Brain microvascular endothelial cell (primary cell): Measurements from ENCODE around the gene SFSWAP.

ENCODE experiments used
- DNase-seq: peaks from one replicate; pipeline ENCODE4 v3.0.0-alpha.2; 2020
- H3K27ac ChIP-seq: fragments of 250-450 bp; sonication (Bioruptor Pico); 2 replicates; pipeline ENCODE4 v1.5.1; 2020; ENCODE audit warnings: mild to moderate bottlenecking, moderate library complexity
- H3K27me3 ChIP-seq: fragments of 250-450 bp; sonication (Bioruptor Pico); replicated peaks from 2 replicates; pipeline ENCODE4 v1.5.1; 2020; ENCODE audit warnings: mild to moderate bottlenecking
- H3K36me3 ChIP-seq: fragments of 250-450 bp; sonication (Bioruptor Pico); replicated peaks from 2 replicates; pipeline ENCODE4 v1.5.1; 2020; ENCODE audit warnings: mild to moderate bottlenecking
- H3K4me3 ChIP-seq: 2 replicates; pipeline ENCODE4 v1.5.1; 2011; ENCODE audit warnings: low read depth, mild to moderate bottlenecking, control low read depth, low read length, moderate library complexity
- in situ Hi-C: cut with HindIII; loops from 2 replicates; pipeline ENCODE4 v1.10.0; 2017; ENCODE audit warnings: low sequenced_read_pairs, low pct_ligation_motif_present
- TF ChIP-seq, protein P1 (sequence below): IDR thresholded peaks from 2 replicates; pipeline ENCODE4 v1.5.1; 2011; ENCODE audit warnings: low read depth, mild to moderate bottlenecking, moderate library complexity, low read length, control low read depth, inconsistent platforms; ENCODE audit errors: missing control alignments

The SFSWAP gene

DNA sequence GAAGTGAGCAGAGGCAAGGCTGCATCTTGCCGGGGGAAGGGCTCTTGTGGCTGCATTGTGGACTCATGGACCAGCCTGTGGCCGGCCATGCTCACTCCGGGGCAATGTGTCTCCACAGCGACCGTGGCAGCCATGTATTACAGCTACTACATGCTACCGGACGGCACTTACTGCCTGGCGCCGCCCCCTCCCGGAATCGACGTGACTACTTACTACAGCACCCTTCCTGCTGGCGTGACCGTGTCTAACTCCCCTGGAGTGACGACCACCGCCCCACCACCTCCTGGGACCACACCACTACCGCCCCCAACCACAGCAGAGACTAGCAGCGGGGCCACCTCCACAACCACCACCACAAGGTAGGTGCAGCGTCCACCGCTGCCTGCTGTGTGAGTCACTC lies 42.1 kb downstream of the SFSWAP start:
- in situ Hi-C loops, result no loop called here
- H3K27ac ChIP-seq, result no peak overlapping the region
- TF ChIP-seq, protein P1, sequence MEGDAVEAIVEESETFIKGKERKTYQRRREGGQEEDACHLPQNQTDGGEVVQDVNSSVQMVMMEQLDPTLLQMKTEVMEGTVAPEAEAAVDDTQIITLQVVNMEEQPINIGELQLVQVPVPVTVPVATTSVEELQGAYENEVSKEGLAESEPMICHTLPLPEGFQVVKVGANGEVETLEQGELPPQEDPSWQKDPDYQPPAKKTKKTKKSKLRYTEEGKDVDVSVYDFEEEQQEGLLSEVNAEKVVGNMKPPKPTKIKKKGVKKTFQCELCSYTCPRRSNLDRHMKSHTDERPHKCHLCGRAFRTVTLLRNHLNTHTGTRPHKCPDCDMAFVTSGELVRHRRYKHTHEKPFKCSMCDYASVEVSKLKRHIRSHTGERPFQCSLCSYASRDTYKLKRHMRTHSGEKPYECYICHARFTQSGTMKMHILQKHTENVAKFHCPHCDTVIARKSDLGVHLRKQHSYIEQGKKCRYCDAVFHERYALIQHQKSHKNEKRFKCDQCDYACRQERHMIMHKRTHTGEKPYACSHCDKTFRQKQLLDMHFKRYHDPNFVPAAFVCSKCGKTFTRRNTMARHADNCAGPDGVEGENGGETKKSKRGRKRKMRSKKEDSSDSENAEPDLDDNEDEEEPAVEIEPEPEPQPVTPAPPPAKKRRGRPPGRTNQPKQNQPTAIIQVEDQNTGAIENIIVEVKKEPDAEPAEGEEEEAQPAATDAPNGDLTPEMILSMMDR, result no peak
- no peak overlapping the region for H3K4me3 ChIP-seq
- H3K36me3 ChIP-seq, result peaks cover 49% of the 10 kb centered on the region
- DNase-seq, result no peak
- no peaks in the 10 kb centered on the region for H3K27me3 ChIP-seq

DNA sequence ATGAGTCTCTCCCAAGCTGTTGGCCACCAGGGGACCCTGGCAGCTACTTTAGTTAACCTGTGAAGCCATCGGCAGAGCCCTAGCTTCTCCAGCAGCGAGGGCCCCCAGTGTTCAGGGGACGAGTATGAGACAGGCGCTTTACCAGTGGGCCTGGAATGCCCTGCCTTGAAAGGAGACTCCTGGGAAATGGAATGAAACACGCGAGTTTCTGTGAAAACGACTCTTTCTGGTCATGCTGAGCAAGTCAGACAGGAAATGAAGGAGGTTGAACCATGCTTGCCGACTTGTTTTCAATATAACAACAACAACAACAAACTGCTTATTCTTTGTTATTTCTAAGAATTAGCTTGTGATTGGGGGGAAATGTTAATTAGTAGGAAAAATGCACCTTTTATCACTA lies 42.9 kb downstream of the SFSWAP start:
- no peaks in the 10 kb centered on the region for H3K27me3 ChIP-seq
- no peak for DNase-seq
- TF ChIP-seq, protein P1, result peak; percentile 15
- H3K36me3 ChIP-seq, result peaks cover 53% of the 10 kb centered on the region
- H3K27ac ChIP-seq, result no peak overlapping the region
- in situ Hi-C loops, result no loop called here
- no peak overlapping the region for H3K4me3 ChIP-seq

DNA sequence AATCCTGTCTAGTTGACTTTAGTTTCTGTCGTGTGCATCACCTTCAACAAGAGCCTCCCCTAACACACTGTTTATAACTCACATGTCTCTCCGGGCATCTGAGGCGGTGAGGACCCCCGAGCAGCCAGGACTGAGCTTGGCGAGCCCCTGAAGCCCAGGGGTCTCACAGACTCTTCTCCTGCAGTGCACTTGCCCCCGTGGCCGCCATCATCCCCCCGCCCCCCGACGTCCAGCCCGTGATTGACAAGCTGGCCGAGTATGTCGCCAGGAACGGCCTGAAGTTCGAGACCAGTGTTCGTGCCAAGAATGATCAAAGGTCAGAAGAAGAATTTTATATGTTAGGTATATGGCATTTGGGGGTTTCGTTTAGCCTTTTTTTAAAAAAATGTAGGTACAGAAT lies 43.3 kb downstream of the SFSWAP start:
- H3K36me3 ChIP-seq, result peaks cover 54% of the 10 kb centered on the region
- in situ Hi-C loops, result no loop called here
- H3K27me3 ChIP-seq, result no peaks in the 10 kb centered on the region

DNA sequence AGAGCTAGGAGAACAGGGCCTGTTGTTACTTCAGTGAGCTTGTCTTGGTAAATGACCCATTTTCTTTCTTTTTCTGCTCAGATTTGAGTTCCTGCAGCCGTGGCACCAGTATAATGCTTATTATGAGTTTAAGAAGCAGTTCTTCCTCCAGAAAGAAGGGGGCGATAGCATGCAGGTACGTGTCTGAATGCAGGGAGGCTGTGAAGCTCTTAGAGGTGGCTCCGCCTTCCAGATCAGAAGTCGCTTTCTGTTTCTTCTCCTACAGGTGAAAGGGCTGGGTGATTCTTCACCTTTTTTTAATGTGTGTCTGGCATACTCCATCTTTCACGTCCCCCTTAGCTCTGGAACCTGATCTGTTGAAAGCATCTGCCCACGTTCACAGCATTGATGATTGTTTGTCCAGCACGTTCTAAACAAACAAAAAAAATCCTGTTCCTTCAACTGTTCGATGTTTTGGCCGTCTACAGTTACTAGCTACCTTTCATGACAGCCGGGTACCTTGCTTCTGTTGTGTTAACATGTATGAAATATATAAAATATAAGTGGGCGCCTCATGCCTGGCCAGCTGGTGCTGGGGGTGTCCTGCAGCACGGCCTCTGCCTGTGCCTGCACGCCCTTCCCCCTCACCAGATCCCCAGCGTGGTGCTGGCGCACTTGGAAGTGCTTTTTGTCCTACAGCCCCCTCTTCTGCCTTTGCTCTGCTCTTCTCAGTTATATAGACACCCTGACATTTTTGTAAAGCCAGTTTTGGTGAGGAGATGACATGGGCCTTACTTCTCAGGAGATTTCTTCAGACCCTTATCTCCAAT lies 44.6 kb downstream of the SFSWAP start:
- H3K27me3 ChIP-seq, result no peaks in the 10 kb centered on the region
- peaks cover 54% of the 10 kb centered on the region for H3K36me3 ChIP-seq
- in situ Hi-C loops, result no loop called here
- peak; percentile 4 for DNase-seq
- H3K4me3 ChIP-seq, result no peak overlapping the region
- H3K27ac ChIP-seq, result no peak overlapping the region
- TF ChIP-seq, protein P1, result peak; percentile 57

More for the DNA sequence above, 43.3 kb downstream of the SFSWAP start:
- TF ChIP-seq, protein P1, result no peak
- no peak for DNase-seq
- Histone ChIP-seq H3K4me3 (no peak overlapping the region), H3K27ac (no peak overlapping the region)

DNA sequence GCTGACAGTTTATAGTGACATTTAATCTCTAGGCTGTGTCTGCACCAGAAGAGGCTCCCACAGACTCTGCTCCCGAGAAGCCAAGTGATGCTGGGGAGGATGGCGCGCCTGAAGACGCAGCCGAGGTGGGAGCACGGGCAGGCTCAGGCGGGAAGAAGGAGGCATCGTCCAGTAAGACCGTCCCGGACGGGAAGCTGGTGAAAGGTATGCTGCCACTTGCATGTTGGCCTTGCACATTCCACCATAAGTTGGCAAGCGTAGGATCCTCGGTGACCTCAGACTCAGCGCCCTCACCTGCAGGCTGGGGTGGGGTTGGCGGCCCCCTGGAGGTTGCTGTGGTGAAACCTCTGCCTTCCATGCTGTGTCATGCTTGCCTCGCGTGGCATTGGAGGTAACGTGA lies 45.6 kb downstream of the SFSWAP start:
- TF ChIP-seq, protein P1, result no peak
- H3K4me3 ChIP-seq, result no peak overlapping the region
- peaks cover 59% of the 10 kb centered on the region for H3K36me3 ChIP-seq
- no peak for DNase-seq
- no peak overlapping the region for H3K27ac ChIP-seq
- in situ Hi-C loops, result no loop called here
- H3K27me3 ChIP-seq, result no peaks in the 10 kb centered on the region

DNA sequence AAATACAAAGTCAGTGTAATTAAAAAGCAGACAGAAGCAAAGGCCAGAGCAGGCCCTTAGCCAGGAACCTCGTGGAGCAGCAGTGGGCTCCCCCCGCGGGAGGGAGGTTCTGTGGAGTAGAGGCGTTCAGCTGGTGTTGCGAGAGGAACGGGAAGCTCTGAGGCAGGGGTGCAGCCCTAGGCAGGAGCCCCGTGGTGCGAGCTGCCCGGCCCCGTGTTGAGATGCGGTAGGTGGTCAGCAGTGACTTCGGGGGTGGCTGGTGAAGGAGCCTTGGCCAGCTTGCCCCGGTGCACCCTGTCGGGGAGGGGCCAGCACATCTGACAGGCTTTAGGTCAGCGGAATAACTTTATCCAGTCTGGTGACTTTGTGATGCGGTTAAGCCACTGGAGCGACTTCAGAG lies 46.2 kb downstream of the SFSWAP start:
- H3K4me3 ChIP-seq, result no peak overlapping the region
- TF ChIP-seq, protein P1, result no peak
- in situ Hi-C loops, result no loop called here
- DNase-seq, result no peak
- peaks cover 62% of the 10 kb centered on the region for H3K36me3 ChIP-seq
- H3K27me3 ChIP-seq, result no peaks in the 10 kb centered on the region
- no peak overlapping the region for H3K27ac ChIP-seq
